GM12865 (cell line): ENCODE measurements around the gene INSYN1.
A peak's percentile ranks its signal among the peaks of the same experiment; 100 is the strongest.
"Not testable (repeated sequence)": the region's sequence is repeated elsewhere in the genome, so short reads cannot be mapped to it uniquely, and the experiment has no call there.

Experiments
- DNase-seq: peaks from one replicate; pipeline ENCODE4 v3.0.0; 2010; ENCODE audit warnings: low read depth
- H3K4me3 ChIP-seq: 2 replicates; pipeline ENCODE4 v1.5.1; 2011; ENCODE audit warnings: mild to moderate bottlenecking, low read depth, low read length, control low read depth
- TF ChIP-seq, protein P1 (sequence below): IDR thresholded peaks from 2 replicates; pipeline ENCODE4 v1.5.1; 2011; ENCODE audit warnings: low read length, control low read depth, low read depth, inconsistent platforms; ENCODE audit not compliant: insufficient read depth; ENCODE audit errors: missing control alignments

Gene INSYN1

DNA sequence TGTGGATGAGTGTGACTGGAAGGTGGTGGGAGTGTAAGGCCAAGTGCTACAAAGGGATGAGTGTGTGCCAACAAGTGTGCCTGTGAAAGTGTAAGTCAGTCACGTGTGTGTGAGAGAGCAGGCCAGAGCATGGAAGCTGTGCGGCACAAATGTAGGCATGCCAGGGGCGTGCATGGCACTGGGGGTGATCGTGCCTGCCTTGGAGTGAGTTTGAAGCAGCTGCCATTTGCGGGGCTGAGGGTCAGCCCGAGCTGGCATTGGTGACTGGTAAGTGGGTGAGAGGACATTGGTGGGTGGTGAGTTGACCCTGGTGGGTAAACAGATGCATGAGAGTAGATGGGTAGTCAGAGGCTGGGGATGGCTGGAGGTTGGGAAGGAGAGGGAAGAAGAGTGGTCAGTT, 44.5 kb downstream of the INSYN1 start:
- no peak for DNase-seq
- TF ChIP-seq, protein P1, sequence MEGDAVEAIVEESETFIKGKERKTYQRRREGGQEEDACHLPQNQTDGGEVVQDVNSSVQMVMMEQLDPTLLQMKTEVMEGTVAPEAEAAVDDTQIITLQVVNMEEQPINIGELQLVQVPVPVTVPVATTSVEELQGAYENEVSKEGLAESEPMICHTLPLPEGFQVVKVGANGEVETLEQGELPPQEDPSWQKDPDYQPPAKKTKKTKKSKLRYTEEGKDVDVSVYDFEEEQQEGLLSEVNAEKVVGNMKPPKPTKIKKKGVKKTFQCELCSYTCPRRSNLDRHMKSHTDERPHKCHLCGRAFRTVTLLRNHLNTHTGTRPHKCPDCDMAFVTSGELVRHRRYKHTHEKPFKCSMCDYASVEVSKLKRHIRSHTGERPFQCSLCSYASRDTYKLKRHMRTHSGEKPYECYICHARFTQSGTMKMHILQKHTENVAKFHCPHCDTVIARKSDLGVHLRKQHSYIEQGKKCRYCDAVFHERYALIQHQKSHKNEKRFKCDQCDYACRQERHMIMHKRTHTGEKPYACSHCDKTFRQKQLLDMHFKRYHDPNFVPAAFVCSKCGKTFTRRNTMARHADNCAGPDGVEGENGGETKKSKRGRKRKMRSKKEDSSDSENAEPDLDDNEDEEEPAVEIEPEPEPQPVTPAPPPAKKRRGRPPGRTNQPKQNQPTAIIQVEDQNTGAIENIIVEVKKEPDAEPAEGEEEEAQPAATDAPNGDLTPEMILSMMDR = no peak
- H3K4me3 ChIP-seq = no peak overlapping the region

- TF ChIP-seq, protein P1 = peak; percentile 82
- peak; percentile 70 for DNase-seq
- H3K4me3 ChIP-seq = no peak overlapping the region
Observed at GRCh38 chr15:73704869-73705645, 48.1 kb downstream of the INSYN1 start.

- H3K4me3 ChIP-seq, DNase-seq: not testable (repeated sequence)
Observed at GRCh38 chr15:73704142-73704868, 48.8 kb downstream of the INSYN1 start.

GRCh38 chr15:73703601-73704000, 49.5 kb downstream of the INSYN1 start:
- not testable (repeated sequence) for DNase-seq, H3K4me3 ChIP-seq

DNA sequence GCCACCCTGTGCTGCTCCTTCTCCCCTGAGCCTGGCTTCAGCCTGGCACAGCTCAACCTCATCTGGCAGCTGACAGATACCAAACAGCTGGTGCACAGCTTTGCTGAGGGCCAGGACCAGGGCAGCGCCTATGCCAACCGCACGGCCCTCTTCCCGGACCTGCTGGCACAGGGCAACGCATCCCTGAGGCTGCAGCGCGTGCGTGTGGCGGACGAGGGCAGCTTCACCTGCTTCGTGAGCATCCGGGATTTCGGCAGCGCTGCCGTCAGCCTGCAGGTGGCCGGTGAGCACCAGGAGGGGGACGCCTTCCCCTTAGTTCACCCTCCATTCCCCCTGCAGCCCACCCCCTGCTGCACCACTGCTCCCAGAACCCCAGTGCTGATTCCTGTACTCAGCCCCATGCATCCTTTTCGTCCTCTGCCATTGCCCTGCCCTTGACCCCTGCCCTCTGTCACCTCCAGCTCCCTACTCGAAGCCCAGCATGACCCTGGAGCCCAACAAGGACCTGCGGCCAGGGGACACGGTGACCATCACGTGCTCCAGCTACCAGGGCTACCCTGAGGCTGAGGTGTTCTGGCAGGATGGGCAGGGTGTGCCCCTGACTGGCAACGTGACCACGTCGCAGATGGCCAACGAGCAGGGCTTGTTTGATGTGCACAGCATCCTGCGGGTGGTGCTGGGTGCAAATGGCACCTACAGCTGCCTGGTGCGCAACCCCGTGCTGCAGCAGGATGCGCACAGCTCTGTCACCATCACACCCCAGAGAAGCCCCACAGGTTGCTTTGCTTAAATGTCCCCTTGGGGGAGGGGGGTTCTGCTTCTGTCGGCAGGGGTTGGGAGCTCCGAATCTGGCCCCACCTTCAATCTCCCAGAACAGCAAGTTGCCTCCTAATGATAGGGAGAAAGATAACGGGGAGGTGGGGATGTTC, 50.6 kb downstream of the INSYN1 start:
- not testable (repeated sequence) for DNase-seq

GRCh38 chr15:73700041-73700842, 52.9 kb downstream of the INSYN1 start:
- no peak overlapping the region for H3K4me3 ChIP-seq
- peak; percentile 85 for DNase-seq
- TF ChIP-seq, protein P1 = peak; percentile 86

More for the DNA sequence above, 50.6 kb downstream of the INSYN1 start:
- not testable (repeated sequence) for H3K4me3 ChIP-seq

DNA sequence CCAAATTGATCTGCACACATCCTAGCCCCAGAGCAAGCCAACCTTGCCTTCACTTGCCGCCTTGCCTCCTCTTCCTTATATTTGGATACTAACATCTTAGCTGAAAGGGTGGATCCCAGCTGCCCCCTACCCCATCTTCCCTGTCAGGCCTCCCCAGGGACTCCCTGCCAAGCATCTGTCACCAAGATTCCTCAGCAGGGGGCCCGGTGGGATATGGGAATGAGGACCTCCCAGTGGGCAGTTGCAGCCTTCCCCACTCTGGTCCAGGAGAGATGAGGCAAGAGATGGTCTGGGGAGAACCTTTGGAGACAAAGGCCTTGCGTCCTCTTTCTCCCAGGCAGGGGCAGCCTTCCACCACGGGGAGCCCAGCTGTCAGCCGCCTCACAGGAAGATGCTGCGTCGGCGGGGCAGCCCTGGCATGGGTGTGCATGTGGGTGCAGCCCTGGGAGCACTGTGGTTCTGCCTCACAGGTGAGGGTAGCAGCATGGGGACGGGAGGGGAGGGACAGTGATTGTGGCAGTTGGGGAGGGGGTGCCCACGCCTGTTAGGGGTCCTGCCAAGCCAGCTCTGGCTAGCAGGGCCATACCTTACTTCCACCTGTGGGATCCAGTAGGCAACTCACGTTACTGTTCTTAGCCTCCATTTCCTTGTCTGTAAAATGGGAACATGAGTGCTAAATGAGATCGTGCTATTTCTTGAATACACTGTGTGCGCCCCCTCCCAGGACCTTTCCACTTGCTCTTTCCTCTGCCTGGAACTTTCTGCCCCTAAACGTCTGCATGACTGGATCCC, 53.7 kb downstream of the INSYN1 start:
- TF ChIP-seq, protein P1 = no peak
- H3K4me3 ChIP-seq = no peak overlapping the region
- no peak for DNase-seq
